Activated naive CD4-positive, alpha-beta T cell treated with anti-CD3 and anti-CD28 coated beads, Interleukin-2, amount 10 ng/mL, durations not matched to agents 7 days and 5 days (primary cell): Measurements from ENCODE around the gene FCGR3A.
"Not testable (repeated sequence)": the region's sequence is repeated elsewhere in the genome, so short reads cannot be mapped to it uniquely, and the experiment has no call there.

Source experiments
- CTCF ChIA-PET: fragments of 350-600 bp; sonication (Branson Sonifier 250); formaldehyde crosslinking; loops from one replicate; lab custom pipeline; 2021; ENCODE audit warnings: antibody characterized with exemption; lab: Charles Lee
- DNase-seq: peaks from one replicate; pipeline ENCODE4 v3.0.0-alpha.2; 2020
- H3K27ac Mint-ChIP-seq: one replicate; pipeline ENCODE4 v1.8.0; 2021; ENCODE audit warnings: mild to moderate bottlenecking, moderate library complexity, mixed read lengths
- H3K27me3 Mint-ChIP-seq: one replicate; pipeline ENCODE4 v1.8.0; 2021; ENCODE audit warnings: mild to moderate bottlenecking, mixed read lengths
- H3K36me3 Mint-ChIP-seq: one replicate; pipeline ENCODE4 v1.8.0; 2021; ENCODE audit warnings: mixed read lengths
- H3K4me1 Mint-ChIP-seq: one replicate; pipeline ENCODE4 v1.8.0; 2021; ENCODE audit warnings: mixed read lengths
- H3K4me3 Mint-ChIP-seq: one replicate; pipeline ENCODE4 v1.8.0; 2021; ENCODE audit warnings: mild to moderate bottlenecking, moderate library complexity, mixed read lengths
- H3K9me3 Mint-ChIP-seq: one replicate; pipeline ENCODE4 v1.8.0; 2021; ENCODE audit warnings: mixed read lengths

The FCGR3A gene

DNA sequence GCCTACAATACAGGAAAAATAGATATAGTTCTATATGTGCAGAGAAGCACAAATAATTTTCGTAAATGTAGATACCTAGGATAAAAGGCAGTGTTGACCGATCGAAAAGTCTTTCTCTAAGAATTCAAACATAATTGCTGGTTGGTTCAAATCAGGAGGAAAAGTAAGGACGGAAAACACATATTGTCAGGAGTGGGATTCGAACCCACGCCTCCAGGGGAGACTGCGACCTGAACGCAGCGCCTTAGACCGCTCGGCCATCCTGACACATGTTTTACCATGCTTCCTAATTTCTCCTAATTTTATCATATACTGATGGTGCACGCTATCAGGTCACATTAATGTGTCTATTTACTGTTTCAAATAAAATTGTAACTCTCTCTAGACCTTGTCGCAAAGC is 19.5 kb downstream of the FCGR3A start:
- CTCF ChIA-PET: not testable (repeated sequence)
- DNase-seq: peak; percentile 72

DNA sequence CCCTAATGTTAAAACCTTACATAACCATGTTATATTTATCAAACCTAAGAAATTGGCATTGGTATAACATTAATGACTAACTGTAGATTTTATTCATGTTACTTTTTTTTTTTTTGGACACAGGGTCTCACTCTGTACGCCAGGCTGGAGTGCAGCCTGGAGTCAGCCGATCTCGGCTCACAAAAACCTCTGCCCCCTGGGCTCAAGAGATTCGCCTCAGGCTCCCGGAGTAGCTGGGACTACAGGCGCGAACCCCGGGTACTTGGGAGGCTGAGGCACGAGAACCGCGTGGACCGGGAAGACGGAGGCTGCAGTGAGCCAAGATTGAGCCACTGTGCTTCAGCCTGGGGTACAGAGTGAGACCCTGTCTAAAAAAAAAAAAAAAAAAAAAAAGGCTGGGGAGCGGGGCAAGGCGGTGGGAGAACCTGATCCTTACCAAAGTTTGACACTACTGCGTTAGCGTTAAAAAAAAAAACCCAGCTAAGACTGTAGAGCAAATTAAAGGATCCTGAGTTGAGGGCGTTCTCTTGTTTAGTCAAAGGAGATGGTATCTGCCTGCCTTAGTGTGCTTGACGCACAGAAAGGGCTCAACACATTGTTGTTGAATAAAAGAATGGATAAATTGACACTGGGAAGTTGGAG is 20.0 kb downstream of the FCGR3A start:
- H3K9me3 Mint-ChIP-seq, H3K36me3 Mint-ChIP-seq, DNase-seq, CTCF ChIA-PET: not testable (repeated sequence)
- peaks cover 51% of the 10 kb centered on the region for H3K27me3 Mint-ChIP-seq
- H3K27ac Mint-ChIP-seq: peak overlapping the region; percentile 98
- peaks cover 36% of the 10 kb centered on the region for H3K4me1 Mint-ChIP-seq
- H3K4me3 Mint-ChIP-seq: peak overlapping the region; percentile 91

More for the DNA sequence above, 19.5 kb downstream of the FCGR3A start:
- not testable (repeated sequence) for H3K9me3 Mint-ChIP-seq, H3K36me3 Mint-ChIP-seq
- Mint-ChIP-seq H3K27me3 (peaks cover 46% of the 10 kb centered on the region), H3K4me3 (peak overlapping the region; percentile 91), H3K4me1 (peaks cover 33% of the 10 kb centered on the region), H3K27ac (peak overlapping the region; percentile 98)

DNA sequence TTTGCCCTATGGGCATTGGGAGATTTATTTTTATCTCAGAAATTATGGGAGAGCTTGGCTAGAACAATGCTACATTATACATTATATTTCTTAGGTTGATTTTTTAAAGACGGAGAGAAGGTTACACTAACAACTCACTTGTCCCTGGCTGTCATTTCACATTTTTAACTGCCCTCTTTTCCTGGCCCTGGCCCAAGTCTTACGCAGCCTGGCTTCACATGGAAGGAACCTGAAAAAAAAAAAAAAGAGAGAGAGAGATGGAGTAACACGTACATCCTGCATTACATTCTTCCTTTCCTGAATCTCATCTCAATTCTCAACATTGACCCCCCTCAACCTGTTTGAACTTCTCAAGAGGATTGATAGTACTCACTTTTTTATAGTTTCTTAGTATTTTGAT is 21.1 kb downstream of the FCGR3A start:
- H3K27ac Mint-ChIP-seq, H3K9me3 Mint-ChIP-seq, CTCF ChIA-PET, H3K36me3 Mint-ChIP-seq, DNase-seq, H3K4me3 Mint-ChIP-seq: not testable (repeated sequence)
- peaks cover 56% of the 10 kb centered on the region for H3K27me3 Mint-ChIP-seq
- H3K4me1 Mint-ChIP-seq: peaks cover 41% of the 10 kb centered on the region

GRCh38 chr1:161525918-161526317 is 23.7 kb downstream of the FCGR3A start:
- H3K27ac Mint-ChIP-seq, CTCF ChIA-PET, H3K4me3 Mint-ChIP-seq, H3K36me3 Mint-ChIP-seq, H3K9me3 Mint-ChIP-seq, DNase-seq: not testable (repeated sequence)
- peaks cover 27% of the 10 kb centered on the region for H3K4me1 Mint-ChIP-seq
- peaks cover 70% of the 10 kb centered on the region for H3K27me3 Mint-ChIP-seq

DNA sequence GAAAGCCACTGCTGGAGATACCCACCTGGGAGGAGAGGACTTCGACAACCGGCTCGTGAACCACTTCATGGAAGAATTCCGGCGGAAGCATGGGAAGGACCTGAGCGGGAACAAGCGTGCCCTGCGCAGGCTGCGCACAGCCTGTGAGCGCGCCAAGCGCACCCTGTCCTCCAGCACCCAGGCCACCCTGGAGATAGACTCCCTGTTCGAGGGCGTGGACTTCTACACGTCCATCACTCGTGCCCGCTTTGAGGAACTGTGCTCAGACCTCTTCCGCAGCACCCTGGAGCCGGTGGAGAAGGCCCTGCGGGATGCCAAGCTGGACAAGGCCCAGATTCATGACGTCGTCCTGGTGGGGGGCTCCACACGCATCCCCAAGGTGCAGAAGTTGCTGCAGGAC is 24.3 kb downstream of the FCGR3A start:
- DNase-seq, H3K27ac Mint-ChIP-seq, H3K36me3 Mint-ChIP-seq, CTCF ChIA-PET, H3K9me3 Mint-ChIP-seq: not testable (repeated sequence)
- H3K4me3 Mint-ChIP-seq: peak overlapping the region; percentile 72
- peaks cover 23% of the 10 kb centered on the region for H3K4me1 Mint-ChIP-seq
- H3K27me3 Mint-ChIP-seq: peaks cover 64% of the 10 kb centered on the region

DNA sequence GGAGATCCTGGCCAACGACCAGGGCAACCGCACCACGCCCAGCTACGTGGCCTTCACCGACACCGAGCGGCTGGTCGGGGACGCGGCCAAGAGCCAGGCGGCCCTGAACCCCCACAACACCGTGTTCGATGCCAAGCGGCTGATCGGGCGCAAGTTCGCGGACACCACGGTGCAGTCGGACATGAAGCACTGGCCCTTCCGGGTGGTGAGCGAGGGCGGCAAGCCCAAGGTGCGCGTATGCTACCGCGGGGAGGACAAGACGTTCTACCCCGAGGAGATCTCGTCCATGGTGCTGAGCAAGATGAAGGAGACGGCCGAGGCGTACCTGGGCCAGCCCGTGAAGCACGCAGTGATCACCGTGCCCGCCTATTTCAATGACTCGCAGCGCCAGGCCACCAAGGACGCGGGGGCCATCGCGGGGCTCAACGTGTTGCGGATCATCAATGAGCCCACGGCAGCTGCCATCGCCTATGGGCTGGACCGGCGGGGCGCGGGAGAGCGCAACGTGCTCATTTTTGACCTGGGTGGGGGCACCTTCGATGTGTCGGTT is 24.8 kb downstream of the FCGR3A start:
- H3K9me3 Mint-ChIP-seq, H3K27ac Mint-ChIP-seq, H3K36me3 Mint-ChIP-seq, CTCF ChIA-PET: not testable (repeated sequence)
- Mint-ChIP-seq H3K4me3 (peak overlapping the region; percentile 83), H3K4me1 (peaks cover 18% of the 10 kb centered on the region), H3K27me3 (peaks cover 59% of the 10 kb centered on the region)
- peak; percentile 30 for DNase-seq

GRCh38 chr1:161523817-161524741 is 25.5 kb downstream of the FCGR3A start, which contains the start of gene HSPA6:
Gene HSPA6 (plus strand): TSS chr1:161524540. CDS start chr1:161524659, 119 bp downstream.
- H3K4me3 Mint-ChIP-seq: peak within 1 kb of the TSS; percentile 83
- peak within 1 kb of the TSS; percentile 92 for H3K27ac Mint-ChIP-seq
- peaks cover 13% of the 10 kb centered on the region for H3K4me1 Mint-ChIP-seq
- DNase-seq: peak; percentile 70
- not testable (repeated sequence) for H3K9me3 Mint-ChIP-seq, H3K36me3 Mint-ChIP-seq
- H3K27me3 Mint-ChIP-seq: peaks cover 55% of the 10 kb centered on the region
- CTCF ChIA-PET: interaction anchor here (1.6 kb wide), 1 partner anchor 37 kb away, joined by 4 read pairs; no protein-coding TSS in a partner anchor

DNA sequence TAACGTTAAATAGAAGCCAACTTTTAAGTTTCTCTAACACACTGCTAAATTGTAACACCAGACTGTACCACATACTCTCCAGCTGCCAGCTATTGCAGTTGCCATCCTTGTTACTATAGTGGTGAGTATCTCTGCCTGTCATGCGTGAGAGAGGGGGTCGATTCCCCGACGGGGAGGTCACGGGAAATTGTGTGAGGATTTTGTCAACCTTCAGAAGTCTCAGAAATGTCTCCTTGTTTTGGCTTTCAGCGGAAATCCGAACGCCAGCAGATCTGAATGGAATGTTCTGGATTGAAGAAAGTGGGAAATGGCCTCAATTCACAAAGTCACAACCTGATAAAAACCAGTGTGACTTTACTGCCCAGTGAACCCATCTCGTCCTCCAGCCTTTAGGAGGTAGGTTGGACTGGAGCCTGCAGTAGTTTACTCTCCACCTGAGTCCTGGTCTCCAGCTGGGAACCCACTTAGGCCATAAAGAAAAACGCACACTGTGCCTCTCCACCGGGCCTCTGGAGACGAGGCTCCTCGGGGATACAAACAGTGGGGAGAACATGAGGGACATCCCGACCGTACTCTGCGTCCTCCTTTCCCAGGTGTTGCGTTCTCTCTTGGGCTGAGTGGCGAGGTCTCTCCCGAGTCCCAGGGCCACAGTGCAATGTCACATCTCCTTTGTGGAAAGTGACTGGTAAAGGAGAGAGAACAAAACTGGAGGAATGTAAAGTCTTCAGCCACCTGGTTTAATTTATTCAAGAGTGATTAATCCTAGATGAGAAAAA is 26.4 kb downstream of the FCGR3A start:
- Mint-ChIP-seq H3K4me3 (peak overlapping the region; percentile 83), H3K27me3 (peaks cover 54% of the 10 kb centered on the region), H3K4me1 (peaks cover 10% of the 10 kb centered on the region), H3K27ac (peak overlapping the region; percentile 92)
- not testable (repeated sequence) for H3K9me3 Mint-ChIP-seq, H3K36me3 Mint-ChIP-seq, DNase-seq
- CTCF ChIA-PET: interaction anchor here (1.6 kb wide), 1 partner anchor 36 kb away, joined by 4 read pairs; no protein-coding TSS in a partner anchor

DNA sequence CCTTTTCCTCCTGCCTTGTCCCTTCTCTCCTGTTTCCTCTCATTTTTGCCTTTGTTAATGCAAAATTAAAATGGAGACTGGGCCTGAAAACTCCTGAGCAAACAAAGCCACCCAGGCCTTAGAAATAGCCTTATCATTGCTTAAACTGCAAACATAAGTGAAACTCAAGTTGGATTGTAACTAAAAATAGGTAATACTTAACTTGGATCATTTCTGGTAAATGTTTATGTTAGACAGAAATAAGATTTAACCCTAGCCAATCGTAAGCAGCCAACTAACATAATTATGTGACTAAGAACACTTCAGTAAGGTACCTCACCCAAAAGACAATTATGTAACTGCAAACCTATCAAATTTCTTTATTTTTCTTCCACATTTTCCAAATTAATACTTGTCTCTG is 35.7 kb downstream of the FCGR3A start:
- DNase-seq, H3K36me3 Mint-ChIP-seq, H3K4me1 Mint-ChIP-seq, H3K9me3 Mint-ChIP-seq, H3K27ac Mint-ChIP-seq, H3K4me3 Mint-ChIP-seq, CTCF ChIA-PET: not testable (repeated sequence)
- H3K27me3 Mint-ChIP-seq: peaks cover 20% of the 10 kb centered on the region

DNA sequence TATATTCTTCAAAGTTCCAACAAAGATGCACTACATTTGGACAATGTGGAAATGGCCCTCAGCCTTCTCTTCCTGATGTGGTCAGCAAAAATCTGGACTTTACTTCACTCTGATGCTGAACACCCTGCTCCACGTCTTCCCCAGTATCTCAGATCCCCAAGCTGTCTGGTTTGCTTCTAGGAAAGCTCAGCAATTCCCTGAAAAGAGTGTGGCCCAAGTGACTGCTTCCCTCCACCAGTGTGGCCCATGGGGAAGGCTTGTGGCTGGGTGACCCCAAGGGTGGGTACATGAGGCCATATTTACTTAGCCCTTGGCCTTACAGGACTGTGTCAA is 36.2 kb downstream of the FCGR3A start:
- H3K36me3 Mint-ChIP-seq, H3K4me3 Mint-ChIP-seq, H3K27ac Mint-ChIP-seq, H3K4me1 Mint-ChIP-seq, DNase-seq, CTCF ChIA-PET, H3K9me3 Mint-ChIP-seq: not testable (repeated sequence)
- peaks cover 18% of the 10 kb centered on the region for H3K27me3 Mint-ChIP-seq

DNA sequence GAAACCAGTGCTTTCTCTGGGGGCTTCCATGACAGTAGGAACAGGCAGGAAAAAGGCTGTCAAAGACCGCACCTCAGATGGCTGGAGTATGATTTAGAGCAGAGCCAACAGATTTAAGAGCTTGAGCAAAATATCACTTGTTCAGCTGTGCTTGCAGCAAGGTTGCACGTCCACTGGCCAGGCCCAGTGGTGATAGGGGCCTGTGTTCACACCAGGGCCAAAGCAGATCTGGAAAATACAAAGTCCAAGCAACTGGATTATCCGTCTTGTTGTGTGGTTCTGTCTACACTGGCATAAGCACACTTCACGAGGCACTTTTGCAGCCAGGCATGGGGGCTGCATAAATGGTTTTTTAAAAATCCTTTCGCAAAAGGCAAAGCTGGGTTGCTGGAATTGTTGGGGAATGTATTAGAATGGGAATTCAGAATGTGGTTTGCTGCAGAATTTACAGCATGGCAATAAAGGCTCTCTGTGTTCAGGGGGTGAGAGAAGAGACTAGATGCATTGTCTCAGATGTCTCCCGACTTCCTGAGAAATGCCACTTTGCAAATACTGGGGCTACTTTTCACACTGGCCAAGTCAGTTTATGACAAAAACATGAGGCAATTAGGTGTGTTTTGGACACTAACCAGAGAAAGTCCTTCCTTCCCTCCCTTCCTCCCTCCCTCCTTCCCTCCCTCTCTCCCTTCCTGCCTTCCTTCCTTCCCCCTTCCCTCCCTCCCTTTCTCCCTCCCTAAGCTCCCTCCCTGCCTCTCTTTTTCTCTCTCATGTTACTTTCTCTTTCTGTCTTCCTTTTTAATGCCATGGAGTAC is 36.8 kb downstream of the FCGR3A start:
- H3K4me1 Mint-ChIP-seq, DNase-seq, H3K9me3 Mint-ChIP-seq, H3K4me3 Mint-ChIP-seq, CTCF ChIA-PET, H3K36me3 Mint-ChIP-seq, H3K27ac Mint-ChIP-seq: not testable (repeated sequence)
- H3K27me3 Mint-ChIP-seq: peaks cover 18% of the 10 kb centered on the region

DNA sequence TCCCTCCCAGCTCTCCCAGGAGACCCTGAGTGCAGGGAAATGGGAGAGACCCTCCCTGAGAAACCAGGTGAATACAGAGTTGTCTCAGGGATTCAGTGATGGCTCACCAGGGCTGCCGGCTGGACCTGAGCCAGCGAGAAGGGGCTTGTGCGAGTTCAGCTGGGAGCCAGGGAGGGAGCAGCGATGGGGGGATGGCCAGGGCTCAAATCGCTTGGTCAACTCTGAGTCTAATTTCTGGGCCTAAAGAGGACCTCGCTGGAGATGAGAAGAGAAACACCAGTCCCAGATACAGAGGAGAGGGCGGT is 37.9 kb downstream of the FCGR3A start:
- no peak for DNase-seq
- H3K4me3 Mint-ChIP-seq: no peak overlapping the region
- H3K27ac Mint-ChIP-seq: no peak overlapping the region
- CTCF ChIA-PET: no interaction called here
- no peaks in the 10 kb centered on the region for H3K4me1 Mint-ChIP-seq
- H3K9me3 Mint-ChIP-seq: no peaks in the 10 kb centered on the region
- no peaks in the 10 kb centered on the region for H3K36me3 Mint-ChIP-seq
- H3K27me3 Mint-ChIP-seq: peaks cover 18% of the 10 kb centered on the region

- Mint-ChIP-seq H3K27ac (no peak overlapping the region), H3K36me3 (no peaks in the 10 kb centered on the region), H3K4me3 (no peak overlapping the region), H3K9me3 (no peaks in the 10 kb centered on the region), H3K27me3 (peaks cover 24% of the 10 kb centered on the region), H3K4me1 (no peaks in the 10 kb centered on the region)
- DNase-seq: no peak
- CTCF ChIA-PET: interaction anchor here (0.5 kb wide), 1 partner anchor 238 kb away, joined by 3 read pairs; the partner anchor contains the start of gene DUSP12
Measured at GRCh38 chr1:161511018-161511755, 38.4 kb downstream of the FCGR3A start.
